ES-I3 (cell line): Measurements from ENCODE around the gene ZNF430.

Source experiments
- H3K36me3 ChIP-seq: 2 replicates; pipeline ENCODE4 v1.6.1; 2013; ENCODE audit warnings: mild to moderate bottlenecking, low read length, control low read depth, moderate library complexity; ENCODE audit not compliant: insufficient read depth
- H3K4me1 ChIP-seq: 2 replicates; pipeline ENCODE4 v1.6.1; 2013; ENCODE audit warnings: mild to moderate bottlenecking, control low read depth, low read length; ENCODE audit not compliant: insufficient read depth
- H3K9ac ChIP-seq: 2 replicates; pipeline ENCODE4 v1.6.1; 2013; ENCODE audit warnings: low read depth, mild to moderate bottlenecking, low read length, moderate library complexity
- H3K9me3 ChIP-seq: 2 replicates; pipeline ENCODE4 v1.6.1; 2013; ENCODE audit warnings: mild to moderate bottlenecking, low read length, moderate library complexity; ENCODE audit not compliant: control insufficient read depth, insufficient read depth

ZNF430 gene

GRCh38 chr19:21084343-21084742, 63.9 kb downstream of the ZNF430 start:
- Histone ChIP-seq H3K9me3 (no peaks in the 10 kb centered on the region), H3K4me1 (0 out of 2 replicates have a peak, but pooled peaks cover 5% of the 10 kb centered on the region), H3K9ac (no peak overlapping the region), H3K36me3 (peaks cover 1% of the 10 kb centered on the region)

DNA sequence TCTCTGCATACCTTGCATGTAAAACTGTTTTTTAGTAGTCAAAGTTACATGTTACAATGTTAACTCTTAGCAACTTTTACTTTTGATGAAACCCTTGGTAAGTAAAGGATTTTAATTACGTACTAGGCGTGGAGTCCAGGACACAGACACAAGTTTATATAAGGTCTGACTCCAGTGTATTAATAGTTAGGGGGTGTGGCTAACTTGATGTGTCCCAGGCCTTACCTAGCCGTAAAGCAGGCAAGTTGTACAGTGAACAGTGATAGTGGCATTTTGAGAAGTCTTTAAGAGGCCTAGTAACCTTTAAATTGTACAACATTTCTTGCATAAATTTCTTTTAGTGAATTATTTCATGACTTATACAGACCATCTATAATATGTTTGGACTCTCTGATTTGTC, 67.4 kb downstream of the ZNF430 start:
- Histone ChIP-seq H3K9me3 (no peaks in the 10 kb centered on the region), H3K4me1 (peaks cover 5% of the 10 kb centered on the region; the same call in 1 of the 2 replicates), H3K9ac (no peak overlapping the region), H3K36me3 (peaks cover 13% of the 10 kb centered on the region)

DNA sequence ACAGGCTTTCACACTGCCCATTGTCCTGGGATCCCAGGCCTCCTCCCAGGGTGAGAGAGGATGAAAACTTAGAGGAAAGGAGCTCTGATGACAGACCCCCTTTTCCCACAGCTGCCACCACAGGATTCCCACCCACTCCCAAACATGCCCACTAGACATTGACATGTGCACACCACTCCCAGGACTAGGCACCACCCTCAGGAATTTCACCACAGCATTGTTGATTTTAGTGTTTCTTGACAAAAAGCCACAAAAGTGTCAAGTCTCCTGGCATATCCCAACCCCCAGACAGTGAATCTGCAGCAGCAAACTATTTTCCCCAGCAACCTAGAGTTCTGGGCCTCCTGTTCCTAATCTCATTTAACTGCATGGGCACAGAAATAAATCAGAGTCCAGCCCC, 71.7 kb downstream of the ZNF430 start:
- H3K9me3 ChIP-seq: no peaks in the 10 kb centered on the region
- H3K36me3 ChIP-seq: peaks cover 13% of the 10 kb centered on the region; the same call in 1 of the 2 replicates
- H3K4me1 ChIP-seq: no peaks in the 10 kb centered on the region; the same call in 1 of the 2 replicates
- H3K9ac ChIP-seq: no peak overlapping the region

- Histone ChIP-seq H3K4me1 (no peaks in the 10 kb centered on the region; the same call in 1 of the 2 replicates), H3K36me3 (peaks cover 10% of the 10 kb centered on the region), H3K9ac (no peak overlapping the region), H3K9me3 (no peaks in the 10 kb centered on the region)
Measured at GRCh38 chr19:21094347-21095025, 74.0 kb downstream of the ZNF430 start.

- no peaks in the 10 kb centered on the region for H3K9me3 ChIP-seq
- no peak overlapping the region for H3K9ac ChIP-seq
- H3K36me3 ChIP-seq: peaks cover 2% of the 10 kb centered on the region
- no peaks in the 10 kb centered on the region for H3K4me1 ChIP-seq
Measured at GRCh38 chr19:21098291-21098690, 77.8 kb downstream of the ZNF430 start.

DNA sequence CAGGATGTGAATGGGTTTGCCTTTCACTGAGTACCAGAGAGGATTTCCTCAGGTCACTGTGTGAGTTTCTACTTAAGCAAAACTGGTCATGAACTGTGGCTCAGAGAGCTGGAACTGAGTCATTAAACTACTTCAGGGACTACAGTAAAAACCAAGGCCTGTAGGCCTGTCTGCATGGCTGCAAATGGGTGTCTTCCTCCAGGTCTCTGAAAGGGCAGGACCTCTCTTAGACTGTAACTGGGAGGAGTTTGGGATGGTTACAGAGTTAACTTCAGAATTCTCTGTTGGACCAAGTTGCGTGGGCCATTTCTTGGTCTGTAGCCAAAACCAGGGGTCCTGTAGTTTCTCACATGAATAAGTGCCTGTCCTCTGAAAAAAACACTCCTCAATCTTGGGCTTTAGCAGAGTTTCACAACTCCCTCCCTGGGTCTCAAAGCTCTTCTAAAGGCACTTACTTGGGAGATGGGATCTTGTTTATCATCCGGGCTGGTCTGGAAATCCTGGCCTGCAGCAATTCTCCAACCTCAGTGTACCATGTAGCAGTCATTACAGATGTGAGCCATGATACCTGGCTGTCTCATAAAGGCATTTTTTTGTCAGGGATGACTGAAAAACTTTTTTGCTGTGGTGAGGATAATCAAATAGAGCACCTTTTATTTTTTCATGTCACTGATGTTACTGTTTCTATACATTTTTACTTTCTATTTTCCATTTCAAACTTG, 81.2 kb downstream of the ZNF430 start:
- Histone ChIP-seq H3K36me3 (peaks cover 9% of the 10 kb centered on the region), H3K9me3 (no peaks in the 10 kb centered on the region), H3K4me1 (no peaks in the 10 kb centered on the region), H3K9ac (no peak overlapping the region)

- H3K9me3 ChIP-seq: no peaks in the 10 kb centered on the region
Measured at GRCh38 chr19:21109116-21109515, 88.7 kb downstream of the ZNF430 start.

More at GRCh38 chr19:21109116-21109515, 88.7 kb downstream of the ZNF430 start:
- no peaks in the 10 kb centered on the region for H3K4me1 ChIP-seq
- peaks cover 11% of the 10 kb centered on the region; the same call in 1 of the 2 replicates for H3K36me3 ChIP-seq
- H3K9ac ChIP-seq: no peak overlapping the region
